Uterus (tissue), 2 donors: Measurements from ENCODE around the gene PIGA.

Source experiments
- POLR2A ChIP-seq, 2 donors: fragments of 450-650 bp; IDR thresholded peaks; one replicate each; pipeline ENCODE4 v1.6.1; 2016; ENCODE audit warnings: antibody characterized with exemption in 2 of 2, mild to moderate bottlenecking in 1 of 2, moderate library complexity in 1 of 2
- TF ChIP-seq, protein P1 (sequence below), 4 experiments: fragments of 200-600 bp in 2 of 4; fragments of 450-650 bp in 2 of 4; sonication (generic) in 2 of 4; IDR thresholded peaks; one replicate each; pipeline ENCODE4 v1.5.1; 2016 to 2019; ENCODE audit warnings: antibody characterized with exemption in 4 of 4, mild to moderate bottlenecking in 2 of 4, moderate library complexity in 1 of 4

DNA sequence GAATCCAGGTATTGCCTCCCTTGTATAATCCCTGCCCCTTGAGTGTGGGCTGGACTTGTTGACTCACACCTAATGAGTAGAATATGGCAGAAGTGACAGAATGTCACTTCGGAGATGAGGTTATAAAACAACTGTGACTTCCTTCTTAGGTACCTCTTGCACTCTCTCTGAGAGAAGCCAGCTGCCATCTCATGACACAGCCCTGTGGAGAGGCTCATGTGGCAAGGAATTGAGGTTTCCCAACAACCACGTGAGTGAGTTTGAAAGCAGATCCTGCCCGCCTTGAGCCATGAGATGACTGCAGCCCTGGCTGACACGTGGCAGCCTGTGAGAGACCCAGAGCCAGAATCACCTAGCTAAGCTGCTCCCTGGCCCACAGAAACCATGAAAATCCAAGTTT lies 33.4 kb downstream of the PIGA start:
- TF ChIP-seq, protein P1, sequence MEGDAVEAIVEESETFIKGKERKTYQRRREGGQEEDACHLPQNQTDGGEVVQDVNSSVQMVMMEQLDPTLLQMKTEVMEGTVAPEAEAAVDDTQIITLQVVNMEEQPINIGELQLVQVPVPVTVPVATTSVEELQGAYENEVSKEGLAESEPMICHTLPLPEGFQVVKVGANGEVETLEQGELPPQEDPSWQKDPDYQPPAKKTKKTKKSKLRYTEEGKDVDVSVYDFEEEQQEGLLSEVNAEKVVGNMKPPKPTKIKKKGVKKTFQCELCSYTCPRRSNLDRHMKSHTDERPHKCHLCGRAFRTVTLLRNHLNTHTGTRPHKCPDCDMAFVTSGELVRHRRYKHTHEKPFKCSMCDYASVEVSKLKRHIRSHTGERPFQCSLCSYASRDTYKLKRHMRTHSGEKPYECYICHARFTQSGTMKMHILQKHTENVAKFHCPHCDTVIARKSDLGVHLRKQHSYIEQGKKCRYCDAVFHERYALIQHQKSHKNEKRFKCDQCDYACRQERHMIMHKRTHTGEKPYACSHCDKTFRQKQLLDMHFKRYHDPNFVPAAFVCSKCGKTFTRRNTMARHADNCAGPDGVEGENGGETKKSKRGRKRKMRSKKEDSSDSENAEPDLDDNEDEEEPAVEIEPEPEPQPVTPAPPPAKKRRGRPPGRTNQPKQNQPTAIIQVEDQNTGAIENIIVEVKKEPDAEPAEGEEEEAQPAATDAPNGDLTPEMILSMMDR (IDR thresholded peaks at IDR 0.05), result no peak
- no peak for TF ChIP-seq POLR2A (IDR thresholded peaks at IDR 0.05)
